ENCODE data around the gene ZRANB2. TPM values are rescaled to one million over a fixed set of nuclear protein-coding genes. Genes with fewer than 3 reads are reported as not detected.

The ZRANB2 gene
- total RNA-seq, 1 experiment from 2014 or later: 67.9 TPM

DNA sequence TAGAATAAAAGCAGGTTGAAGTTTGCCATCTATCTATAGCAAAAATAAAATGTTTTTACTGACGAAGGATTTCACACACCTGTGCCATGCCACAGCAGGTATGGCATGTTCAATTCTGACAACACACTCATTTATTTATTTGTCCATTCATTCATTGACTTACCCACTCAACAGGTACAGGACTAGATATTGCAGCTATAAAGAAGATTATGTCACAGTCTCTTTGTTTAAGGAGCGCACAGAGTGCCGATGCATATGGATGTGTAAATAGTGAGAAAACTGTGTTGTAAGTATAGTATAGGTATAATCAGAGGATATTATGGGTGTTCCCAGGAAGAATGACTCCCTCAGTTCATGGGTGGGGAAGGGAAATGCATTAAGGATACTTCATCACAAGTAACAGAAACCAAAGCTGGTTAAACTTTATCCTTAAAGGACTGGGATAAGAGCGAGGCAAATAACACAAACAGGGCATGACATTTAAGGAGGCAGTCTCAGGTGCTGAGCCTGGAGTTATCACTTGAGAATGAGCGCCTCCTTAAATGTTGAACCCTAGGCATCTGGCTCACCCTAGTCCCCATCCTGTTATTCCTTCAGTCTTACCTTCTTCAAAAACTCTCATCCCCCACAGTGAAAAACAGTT is 7.9 kb upstream of the ZRANB2 start:
- POLR2A ChIA-PET: no interaction called here
- no peak for DNase-seq (ENCODE audit: low read depth, low spot score)

More for the DNA sequence above, 7.9 kb upstream of the ZRANB2 start:
- Histone ChIP-seq H4K20me1 (ENCODE audit: insufficient read depth) (no peaks in the 10 kb centered on the region), H3K27ac (ENCODE audit: low read depth, low read length) (no peak overlapping the region), H3K4me1 (ENCODE audit: control insufficient read depth in 1 of 2, insufficient read depth in 2 of 2, low read length in 2 of 2) (no peaks in the 10 kb centered on the region), H3K4me2 (ENCODE audit: low read length) (no peak overlapping the region), H3K27me3 (ENCODE audit: insufficient read depth, low read length) (no peaks in the 10 kb centered on the region), H3K36me3 (ENCODE audit: control insufficient read depth in 1 of 2, insufficient read depth in 2 of 2, low read length in 2 of 2) (no peaks in the 10 kb centered on the region), H3K9me3 (ENCODE audit: control insufficient read depth in 1 of 2, insufficient read depth in 1 of 2, low read depth in 1 of 2, low read length in 2 of 2) (no peaks in the 10 kb centered on the region), H2AFZ (ENCODE audit: low read depth, low read length, poor library complexity, severe bottlenecking) (no peak overlapping the region), H3K79me2 (ENCODE audit: insufficient read depth, low read length) (no peaks in the 10 kb centered on the region), H3K4me3 (replicated peaks in 1 of 2; ENCODE audit: low read depth in 1 of 2, low read length in 2 of 2) (no peak overlapping the region), H3K9me2 (ENCODE audit: insufficient read depth) (no peaks in the 10 kb centered on the region), H3K9ac (ENCODE audit: low read length) (no peak overlapping the region)
- ChIA-PET RAD21 (ENCODE audit: low non-redundant PET in 1 of 2, low total read pairs in 2 of 2, uncharacterized antibody in 2 of 2, unreplicated experiment in 2 of 2) (no interaction called here), CTCF (no interaction called here)
- intact Hi-C loops (cut with micrococcal nuclease): no loop called here
- no TSS peak for BruUV-seq (replicated peaks)
- TF ChIP-seq CBX3 (IDR thresholded peaks at IDR 0.05; ENCODE audit: low read depth): no peak
- TF ChIP-seq, protein P1, sequence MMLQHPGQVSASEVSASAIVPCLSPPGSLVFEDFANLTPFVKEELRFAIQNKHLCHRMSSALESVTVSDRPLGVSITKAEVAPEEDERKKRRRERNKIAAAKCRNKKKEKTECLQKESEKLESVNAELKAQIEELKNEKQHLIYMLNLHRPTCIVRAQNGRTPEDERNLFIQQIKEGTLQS (IDR thresholded peaks at IDR 0.05): no peak
- TF ChIP-seq EZH2 (IDR thresholded peaks at IDR 0.05): no peak
- TF ChIP-seq ELF1 (IDR thresholded peaks at IDR 0.05; ENCODE audit: borderline replicate concordance, low read depth): no peak
- TF ChIP-seq EZH2phosphoT487 (IDR thresholded peaks at IDR 0.05; ENCODE audit: borderline replicate concordance): no peak
- no peak for TF ChIP-seq CEBPB (IDR thresholded peaks at IDR 0.05; ENCODE audit: low read depth)
- TF ChIP-seq SP1 (IDR thresholded peaks at IDR 0.05; ENCODE audit: low read depth): no peak
- TF ChIP-seq, protein P2, sequence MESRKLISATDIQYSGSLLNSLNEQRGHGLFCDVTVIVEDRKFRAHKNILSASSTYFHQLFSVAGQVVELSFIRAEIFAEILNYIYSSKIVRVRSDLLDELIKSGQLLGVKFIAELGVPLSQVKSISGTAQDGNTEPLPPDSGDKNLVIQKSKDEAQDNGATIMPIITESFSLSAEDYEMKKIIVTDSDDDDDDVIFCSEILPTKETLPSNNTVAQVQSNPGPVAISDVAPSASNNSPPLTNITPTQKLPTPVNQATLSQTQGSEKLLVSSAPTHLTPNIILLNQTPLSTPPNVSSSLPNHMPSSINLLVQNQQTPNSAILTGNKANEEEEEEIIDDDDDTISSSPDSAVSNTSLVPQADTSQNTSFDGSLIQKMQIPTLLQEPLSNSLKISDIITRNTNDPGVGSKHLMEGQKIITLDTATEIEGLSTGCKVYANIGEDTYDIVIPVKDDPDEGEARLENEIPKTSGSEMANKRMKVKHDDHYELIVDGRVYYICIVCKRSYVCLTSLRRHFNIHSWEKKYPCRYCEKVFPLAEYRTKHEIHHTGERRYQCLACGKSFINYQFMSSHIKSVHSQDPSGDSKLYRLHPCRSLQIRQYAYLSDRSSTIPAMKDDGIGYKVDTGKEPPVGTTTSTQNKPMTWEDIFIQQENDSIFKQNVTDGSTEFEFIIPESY (IDR thresholded peaks at IDR 0.05; ENCODE audit: extremely low read depth, insufficient replicate concordance, low read length): no peak
- TF ChIP-seq RAD21 (IDR thresholded peaks at IDR 0.05; ENCODE audit: low read depth): no peak
- TF ChIP-seq ZFX (IDR thresholded peaks at IDR 0.05): no peak
- TF ChIP-seq ZNF274 (IDR thresholded peaks at IDR 0.05; ENCODE audit: low read depth, low read length): no peak
- ATAC-seq: no peak
